Embryonic facial prominence (tissue), 1 donor: ENCODE results near the gene NINJ2.
"Not testable (repeated sequence)": the region's sequence is repeated elsewhere in the genome, so short reads cannot be mapped to it uniquely, and the experiment has no call there.

ENCODE experiments used
- DNase-seq: peaks from one replicate; pipeline ENCODE4 v3.0.0-alpha.2; 2016; ENCODE audit errors: extremely low spot score

NINJ2 gene, protein sequence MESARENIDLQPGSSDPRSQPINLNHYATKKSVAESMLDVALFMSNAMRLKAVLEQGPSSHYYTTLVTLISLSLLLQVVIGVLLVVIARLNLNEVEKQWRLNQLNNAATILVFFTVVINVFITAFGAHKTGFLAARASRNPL

DNA sequence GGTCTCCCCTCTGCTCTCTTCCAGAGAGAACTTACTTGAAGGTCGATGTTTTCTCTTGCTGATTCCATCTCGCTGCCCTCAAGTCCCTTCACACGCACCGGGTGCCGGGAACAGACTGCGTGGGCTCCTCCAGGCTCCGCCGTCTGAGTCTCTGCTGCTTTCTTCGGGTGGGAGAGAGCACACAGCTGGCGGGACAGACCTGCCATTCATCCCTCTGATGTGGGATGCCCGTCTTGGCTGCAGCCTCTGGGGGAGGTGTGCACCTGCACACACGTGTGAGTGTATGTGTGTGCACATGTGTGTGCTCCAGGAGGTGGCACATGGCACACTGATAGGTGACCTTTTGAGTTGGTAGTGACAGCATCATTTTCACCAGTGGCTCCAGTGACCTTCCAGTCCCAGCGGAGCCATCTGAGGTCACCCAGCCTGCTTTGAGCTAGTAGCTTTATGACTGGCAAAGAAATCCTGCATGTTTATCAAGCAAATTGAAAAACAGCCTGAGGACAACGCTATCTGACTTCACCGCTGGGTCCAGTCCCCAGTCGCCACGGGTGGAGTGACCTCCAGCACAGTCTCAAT lies at the start of gene NINJ2:
TSS of gene NINJ2 (minus strand) at position 153 of the 579 bp plus-strand sequence. CDS start at position 68, 85 bp downstream.
- no peak for DNase-seq

DNA sequence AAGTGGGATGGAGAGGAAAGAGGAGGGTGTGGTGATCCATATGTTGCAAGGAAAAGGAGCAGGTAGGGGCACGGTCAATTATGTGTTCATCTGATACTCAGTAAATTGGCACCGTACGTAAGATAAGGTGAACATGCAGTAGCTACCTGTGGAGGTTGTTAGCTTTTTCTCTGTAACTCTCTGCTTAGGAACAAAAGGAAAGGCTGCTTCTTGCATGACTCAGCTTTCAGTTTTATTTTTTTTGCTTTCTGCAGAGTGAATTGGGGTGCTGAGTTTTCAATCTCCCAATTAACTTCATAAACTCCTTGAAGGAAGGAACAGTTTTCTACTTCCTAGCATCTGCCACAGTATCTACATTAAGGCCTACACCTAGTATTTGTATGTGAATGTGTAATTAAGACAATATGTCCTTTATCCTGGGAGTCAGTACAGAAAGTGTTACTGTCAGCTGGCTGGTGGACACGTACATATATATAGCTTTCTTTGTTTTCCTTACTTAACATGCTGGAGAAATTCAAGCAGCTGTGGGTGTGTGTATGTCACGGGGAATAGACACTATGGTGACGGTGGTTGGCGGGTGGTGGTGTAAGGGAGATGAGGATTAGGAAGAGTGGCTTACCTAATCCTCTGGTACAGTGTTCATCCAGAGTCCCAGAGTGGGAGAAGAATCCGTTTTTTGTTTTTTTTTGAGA lies 49.1 kb upstream of the NINJ2 start:
- DNase-seq = no peak

DNA sequence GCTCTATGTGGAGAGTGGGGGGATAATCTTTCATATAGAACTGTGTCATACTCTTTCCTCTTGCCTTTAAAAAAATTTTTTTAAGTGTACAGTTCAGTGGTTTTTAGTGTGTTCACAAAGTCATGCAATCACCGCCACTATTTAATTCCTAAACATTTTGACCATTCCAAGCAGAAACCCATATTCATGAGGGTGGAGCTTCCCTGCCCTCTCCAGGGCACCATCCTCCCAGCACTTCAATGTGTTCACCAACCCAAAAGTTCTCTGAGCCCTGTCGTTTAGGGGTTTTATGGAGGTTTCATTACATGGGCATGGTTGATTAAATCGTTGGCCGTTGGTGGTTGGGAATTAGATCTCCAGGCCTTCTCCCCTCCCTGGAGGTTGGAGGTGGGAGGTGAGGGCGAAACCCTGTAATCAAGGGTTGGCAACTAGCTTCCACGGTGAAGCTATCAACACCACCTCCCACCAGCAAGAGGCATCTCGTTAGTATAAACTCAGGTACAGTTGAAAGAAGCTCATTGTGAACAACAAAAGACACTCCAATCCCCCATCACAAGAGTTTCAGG lies 46.3 kb upstream of the NINJ2 start:
- no peak for DNase-seq

DNA sequence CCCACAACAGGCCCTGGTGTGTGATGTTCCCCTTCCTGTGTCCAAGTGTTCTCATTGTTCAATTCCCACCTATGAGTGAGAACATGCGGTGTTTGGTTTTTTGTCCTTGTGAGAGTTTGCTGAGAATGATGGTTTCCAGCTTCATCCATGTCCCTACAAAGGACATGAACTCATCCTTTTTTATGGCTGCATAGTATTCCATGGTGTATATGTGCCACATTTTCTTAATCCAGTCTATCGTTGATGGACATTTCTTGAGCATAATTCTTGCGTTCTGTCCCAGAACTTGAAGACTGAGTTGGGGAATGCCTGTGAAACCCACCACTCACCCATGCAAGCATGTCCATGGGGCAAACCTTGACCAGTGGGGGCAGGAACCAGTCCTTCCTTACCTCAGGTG lies 44.8 kb upstream of the NINJ2 start:
- DNase-seq = not testable (repeated sequence)

DNA sequence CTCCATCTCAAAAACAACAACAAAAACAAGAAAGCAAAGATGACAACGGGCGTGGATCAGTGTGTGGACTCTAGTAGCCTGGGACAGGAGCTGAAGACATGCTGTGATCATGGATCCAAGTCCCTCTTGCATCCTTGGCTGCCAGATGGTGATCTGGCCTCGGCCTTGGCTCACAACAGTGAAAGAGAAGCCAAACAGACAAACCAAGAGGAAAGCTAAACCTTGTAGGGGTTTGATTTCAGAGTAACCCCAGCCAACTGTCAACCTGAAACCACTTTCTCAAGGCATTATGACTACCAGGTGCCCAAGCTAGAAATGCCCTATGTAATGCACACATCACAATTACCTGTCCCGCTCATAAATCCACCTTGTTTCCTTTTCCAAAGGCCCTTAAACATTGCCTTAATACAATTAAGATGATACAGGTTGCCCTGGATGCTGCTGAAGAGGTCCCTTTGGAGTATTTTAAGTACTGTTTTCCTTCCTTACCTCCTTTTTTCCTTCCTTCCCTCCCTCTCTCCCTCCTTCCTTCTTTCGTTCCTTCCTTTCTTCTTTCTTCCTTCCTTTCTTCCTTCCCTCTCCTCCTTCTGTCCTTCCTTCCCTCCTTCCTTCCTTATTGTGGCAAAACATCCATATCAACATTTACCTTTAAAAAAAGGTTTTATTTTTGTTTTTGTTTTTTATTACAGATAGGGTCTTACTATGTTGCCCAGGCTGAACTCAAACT lies 41.4 kb upstream of the NINJ2 start:
- DNase-seq = no peak

DNA sequence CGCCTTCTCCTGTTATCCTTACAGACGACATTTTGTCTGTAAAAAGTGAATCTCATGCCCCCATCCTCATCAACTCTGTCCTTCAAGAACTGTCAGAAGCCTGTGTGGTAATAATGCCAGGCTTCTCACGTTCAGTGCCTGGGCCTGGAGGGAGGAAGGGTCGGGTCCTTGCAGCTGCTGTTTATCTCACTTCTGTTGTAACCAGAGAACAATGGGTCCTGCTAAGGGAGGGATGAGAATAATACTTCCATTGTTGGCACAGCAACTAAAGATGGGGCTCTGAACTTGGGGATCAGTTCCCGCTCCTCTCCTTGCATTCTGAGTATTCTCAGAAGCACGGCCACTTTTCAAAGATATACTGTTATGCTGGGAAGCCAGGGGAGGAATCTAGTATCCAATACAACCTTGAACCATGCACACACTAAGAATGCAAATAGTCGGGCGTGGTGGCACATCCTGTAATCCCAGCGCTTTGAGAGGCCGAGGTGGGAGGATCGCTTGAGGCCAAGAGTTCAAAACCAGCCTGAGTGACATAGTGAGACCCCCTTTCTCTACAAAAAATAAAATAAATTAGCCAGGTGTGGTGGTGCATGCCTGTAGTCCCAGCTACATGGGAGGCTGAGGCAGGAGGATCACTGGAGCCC lies 38.8 kb upstream of the NINJ2 start:
- no peak for DNase-seq

DNA sequence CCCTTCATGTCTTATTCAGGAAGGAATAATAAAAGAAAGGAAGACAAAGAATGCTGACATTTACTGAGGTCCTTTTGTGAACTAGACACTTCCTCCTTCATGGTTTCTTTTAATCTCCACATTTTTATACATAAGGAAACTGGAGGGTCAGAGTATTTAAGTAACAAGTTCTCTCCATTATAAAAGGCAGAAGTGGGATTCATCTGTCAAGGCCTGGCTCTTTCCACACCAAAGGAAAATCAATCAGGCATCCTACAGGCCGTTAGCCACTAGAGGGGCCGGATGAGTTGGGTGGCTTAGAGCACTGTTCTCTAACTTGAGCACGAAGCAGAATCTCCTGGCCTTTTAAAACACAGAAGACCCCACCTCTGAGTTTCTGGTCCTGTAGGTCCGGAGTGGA lies 36.8 kb upstream of the NINJ2 start:
- DNase-seq = no peak

DNA sequence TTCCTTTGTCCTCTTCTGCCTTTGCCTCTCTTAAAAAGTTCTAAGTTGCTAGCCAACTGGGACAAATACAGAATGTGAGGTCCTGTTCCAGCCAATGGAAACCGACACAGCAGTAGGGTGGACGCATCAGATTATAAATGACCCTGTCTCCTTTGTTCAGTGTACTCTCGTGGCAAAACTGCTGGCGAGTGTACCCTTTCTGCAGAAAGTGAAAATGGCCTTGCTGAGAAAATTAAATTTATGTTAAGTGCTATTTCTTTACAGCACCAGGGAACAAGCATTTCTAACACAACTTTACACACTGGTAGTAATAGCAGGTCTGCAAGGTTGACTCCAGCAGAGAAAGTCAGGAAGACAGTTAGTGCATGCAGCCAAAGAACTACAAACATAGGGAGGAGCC lies 35.0 kb upstream of the NINJ2 start:
- not testable (repeated sequence) for DNase-seq

DNA sequence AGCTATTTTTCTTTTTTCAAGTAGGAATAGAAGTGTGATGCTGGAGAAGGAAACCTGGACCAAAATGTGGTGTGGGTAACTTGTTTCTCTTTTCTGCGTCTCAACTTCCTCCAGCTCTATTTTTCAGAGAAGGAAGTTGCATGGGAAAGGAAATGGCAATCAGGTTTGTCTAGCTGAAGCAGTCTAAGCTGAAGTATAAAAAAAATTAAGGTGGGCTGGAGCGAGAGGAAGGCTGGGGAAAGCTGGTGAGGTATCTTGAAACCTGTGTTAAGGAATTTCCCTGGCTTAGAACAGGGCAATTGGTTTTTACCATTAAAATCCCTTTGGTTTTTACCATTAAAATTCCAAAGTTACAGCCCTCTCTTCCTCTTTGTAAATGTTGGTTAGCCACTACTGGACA lies 34.2 kb upstream of the NINJ2 start:
- no peak for DNase-seq

DNA sequence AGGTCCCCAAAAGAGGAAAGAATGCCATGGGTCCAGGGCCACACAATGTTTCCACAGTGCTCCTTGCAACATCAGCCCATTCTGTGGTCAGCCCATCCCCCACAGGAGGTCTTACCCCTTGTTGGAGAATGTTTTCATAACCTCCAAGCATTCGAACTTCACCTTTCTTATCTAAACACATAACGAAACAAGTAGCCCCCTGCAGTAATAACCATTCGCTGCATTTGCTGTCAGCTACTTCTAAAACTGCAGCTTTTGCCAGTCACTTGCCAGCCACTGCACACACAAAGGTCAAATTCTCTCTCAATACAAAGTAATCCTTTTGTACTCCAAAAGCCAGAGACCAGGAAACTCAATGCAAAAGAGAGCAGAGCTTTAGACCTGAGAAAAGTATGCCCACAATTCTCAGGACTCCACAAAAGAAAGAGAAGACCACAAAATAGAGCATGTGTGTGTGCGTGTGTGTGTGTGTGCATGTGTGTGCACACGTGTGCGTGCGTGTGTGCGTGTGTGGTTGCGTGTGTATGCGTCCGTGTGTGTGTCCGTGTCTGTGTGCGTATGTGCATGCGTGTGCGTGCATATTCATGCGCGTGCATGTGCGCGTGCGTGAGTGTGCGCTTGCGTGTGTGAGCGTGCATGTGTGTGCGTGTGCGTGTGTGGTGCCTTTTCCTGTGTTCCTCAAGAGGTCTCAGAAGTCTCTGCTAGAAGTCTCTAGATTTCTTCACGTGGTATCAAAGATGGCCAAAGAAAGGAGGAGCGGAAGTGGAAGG lies 31.7 kb upstream of the NINJ2 start:
- no peak for DNase-seq

DNA sequence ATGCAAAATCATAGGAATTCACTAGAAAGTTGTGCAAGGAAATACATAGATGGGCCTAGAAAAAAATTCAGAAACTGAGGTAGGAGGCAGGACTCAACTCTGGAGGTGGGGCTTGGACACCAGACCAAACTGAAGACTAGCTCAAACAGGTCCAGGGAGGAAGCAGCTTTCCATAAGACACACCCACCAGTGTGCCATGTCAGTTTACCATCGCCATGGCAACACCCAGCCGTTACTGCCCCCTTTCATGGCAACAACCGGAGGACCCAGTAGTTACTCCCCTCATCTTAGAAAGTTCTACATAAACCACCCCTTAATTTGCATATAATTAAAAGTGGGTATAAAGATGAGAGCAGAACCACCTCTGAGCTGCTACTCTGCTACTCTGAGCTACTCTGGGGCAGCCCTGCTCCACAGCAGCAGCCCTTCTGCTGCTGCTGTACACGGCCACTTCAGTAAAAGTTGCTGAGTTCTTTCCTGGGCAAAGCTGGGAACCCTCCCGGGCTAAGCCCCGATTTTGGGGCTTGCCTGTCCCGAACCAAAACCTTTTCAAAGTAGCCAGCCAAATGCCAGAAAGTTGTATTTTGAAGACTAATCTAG lies 30.8 kb upstream of the NINJ2 start:
- no peak for DNase-seq

DNA sequence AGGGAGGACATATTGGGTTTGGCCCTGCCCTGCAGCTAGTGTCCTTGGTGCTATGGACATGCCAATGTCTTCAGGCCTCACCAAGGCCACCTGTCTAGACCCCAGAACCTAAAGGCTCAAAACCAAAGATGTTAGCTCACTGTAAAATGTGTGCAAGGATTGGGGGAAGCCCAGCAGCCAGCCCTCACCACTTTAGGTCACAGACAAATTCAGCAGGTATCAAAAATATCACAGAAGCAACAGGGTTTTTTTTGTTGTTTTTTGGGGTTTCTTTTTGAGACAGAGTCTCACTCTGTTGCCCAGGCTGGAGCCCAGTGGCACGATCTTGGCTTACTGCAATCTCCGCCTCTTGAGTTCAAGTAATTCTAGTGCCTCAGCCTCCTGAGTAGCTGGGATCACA lies 29.0 kb upstream of the NINJ2 start:
- no peak for DNase-seq

DNA sequence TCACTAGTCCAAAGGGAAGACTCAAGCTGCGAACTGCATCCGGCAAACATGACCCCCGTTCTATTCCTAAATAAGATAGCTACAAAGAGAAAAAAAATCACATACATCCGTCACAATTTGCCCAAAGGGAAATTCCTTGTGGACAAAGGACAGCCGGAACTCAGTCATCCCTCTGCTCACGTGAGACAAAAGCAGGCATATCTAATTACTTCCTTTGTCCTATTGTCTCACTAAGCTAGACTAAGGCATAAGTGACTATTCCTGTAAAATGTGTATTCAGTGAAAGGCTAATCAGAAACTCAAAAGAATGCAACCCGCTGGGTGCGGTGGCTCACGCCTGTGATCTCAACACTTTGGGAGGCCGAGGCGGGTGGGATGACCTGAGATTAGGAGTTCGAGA lies 27.2 kb upstream of the NINJ2 start:
- DNase-seq = no peak

DNA sequence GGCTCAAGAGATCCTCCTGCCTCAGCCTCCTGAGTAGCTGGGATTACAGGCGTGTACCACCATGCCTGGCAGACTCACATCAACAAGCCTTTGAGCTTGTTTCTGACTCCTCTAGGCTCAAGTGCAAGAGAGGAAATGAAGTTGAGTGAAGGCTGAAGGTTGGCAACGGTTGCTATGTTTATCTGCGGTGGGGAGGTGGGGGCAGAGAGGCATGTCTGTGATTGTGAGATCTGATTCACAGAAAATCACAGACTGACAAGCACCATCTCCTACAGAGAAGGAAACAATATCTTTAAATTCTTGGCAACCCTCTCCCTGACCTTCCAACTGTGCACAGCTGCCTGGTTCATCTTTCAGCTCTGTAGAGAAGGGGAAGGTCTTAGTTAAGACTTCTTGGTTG lies 22.1 kb upstream of the NINJ2 start:
- no peak for DNase-seq

DNA sequence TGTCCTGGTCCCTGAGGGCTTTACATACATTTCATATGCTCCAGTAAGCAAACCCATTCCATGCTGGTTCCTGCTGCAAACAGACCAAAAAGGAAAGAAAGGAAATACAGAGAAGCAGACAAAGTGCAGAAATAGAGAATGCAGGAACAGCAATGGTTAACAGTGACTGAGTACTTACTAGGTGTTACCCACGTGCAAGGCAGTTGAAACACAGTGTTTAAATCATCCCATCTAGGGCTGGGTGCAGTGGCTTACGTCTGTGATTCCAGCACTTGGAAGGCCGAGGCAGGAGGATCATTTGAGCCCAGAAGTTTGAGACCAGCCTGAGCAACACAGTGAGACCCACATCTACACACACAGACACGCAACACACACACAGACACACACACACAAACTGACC lies 21.2 kb upstream of the NINJ2 start:
- no peak for DNase-seq

DNA sequence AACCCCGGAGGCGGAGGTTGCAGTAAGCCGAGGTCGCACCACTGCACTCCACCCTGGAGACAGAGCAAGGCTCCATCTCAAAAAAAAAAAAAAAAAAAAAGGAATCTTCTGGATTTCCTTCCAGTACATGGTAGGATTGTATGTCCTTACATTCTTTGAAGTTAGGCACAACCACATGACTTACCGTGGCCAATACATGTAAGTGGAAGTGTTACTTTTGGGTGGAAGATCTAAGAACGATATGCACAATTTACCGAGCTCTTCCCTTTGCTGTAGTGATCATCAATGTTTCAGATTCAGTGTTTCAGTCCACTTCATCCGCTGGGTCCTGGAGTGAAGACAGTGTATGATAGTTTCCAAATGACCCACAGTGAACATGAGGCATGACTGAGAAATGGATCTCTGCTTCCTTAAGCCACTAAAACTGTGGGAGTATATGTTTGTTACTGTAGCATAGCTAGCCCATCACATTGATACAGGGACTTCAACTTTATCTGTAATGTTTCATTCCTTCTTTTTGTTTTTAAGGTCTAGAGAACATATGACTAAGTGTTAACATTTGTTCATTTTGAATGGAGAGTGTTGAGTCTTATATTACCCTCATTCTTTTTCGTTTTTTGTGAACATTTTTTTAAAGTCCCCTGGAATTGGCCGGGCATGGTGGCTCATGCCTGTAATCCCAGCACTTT lies 18.5 kb upstream of the NINJ2 start:
- DNase-seq = no peak

DNA sequence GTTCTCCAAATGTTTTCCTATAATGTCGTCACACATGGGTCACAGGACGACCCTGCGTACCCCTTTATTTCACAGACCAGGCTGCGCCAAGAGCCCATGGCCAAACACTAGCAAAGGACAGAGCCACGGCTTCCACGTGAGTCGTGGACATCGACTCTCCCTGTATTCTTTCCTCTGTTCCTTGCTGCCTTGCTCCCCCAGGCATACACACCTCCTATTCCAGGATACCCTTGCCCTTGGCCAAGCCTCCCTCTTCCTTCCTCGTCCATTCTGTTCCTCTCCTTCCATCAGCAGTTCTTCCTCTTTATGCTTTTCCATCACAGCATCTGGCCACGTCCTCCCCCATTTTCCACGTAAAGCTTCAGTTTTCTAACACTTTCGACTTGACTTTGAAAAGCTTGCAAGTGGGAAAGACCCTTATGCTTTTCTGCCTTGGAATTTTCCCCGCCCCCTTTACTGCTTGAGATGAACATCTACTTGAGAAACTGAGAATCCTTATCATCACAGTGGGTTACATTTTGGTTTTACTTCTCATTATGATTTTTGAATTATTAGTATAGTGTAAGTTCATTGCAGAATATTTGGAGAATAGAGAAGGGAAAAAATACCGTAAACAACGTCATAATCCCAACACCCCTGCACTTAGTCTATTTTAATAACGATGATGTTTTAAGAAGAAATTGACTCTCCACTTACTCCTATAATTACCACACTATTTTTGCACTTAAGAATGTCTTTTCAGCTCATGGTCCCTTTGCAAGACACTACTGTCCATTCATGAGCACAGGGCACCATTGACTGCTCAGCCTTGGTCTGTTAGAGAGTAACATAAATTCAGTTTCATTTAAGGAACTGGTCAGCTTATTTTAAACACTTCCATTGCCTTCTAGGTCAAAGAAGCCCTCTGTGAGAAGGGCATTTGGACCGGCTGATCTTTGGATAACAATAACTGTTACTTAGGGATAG lies 15.8 kb upstream of the NINJ2 start:
- DNase-seq = no peak

DNA sequence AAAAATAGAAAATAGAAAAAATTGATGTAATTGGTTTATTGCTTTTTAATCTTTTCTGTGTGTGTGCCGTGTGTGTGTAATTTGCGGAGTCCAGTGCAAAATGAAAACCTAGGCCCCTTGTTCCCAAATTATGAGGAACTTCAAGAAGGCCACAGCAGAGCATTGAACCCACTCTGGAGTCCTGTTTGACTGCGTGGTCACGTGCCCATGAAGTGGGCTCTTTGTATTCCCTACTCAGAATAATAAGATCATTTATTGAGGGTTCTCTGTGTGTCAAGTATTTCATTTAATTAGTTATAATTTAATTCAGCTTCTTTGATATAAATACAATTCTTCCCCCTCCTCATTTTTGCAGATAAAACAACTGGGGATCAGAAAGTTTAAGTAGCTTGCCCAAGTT lies 12.3 kb upstream of the NINJ2 start:
- DNase-seq = no peak

DNA sequence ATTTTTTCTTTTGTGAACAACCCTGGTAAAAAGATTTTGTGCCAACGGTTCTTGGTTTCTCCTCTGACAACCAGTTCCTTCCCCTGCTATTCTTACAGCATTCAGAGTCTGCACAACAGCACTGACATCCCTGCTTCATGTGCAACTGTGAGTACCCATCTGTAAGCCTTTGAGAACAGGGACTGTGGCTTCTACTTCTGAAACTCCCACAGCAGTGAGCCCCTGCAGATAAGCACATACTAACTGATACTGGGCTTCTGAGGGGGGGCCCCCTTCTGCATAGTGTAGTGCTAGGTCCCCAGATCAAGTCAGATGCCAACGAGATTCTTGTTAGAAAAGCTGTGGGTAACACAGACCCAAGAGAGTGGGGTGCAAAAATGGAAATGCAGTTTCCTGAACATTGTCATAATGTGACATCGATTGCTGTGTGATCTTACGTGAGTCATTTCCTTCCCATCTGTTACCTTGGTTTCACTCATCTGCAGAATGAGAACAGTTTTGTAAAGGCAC lies 11.1 kb upstream of the NINJ2 start:
- DNase-seq = no peak
